ENCODE data around the gene GPR18.

The GPR18 gene, protein sequence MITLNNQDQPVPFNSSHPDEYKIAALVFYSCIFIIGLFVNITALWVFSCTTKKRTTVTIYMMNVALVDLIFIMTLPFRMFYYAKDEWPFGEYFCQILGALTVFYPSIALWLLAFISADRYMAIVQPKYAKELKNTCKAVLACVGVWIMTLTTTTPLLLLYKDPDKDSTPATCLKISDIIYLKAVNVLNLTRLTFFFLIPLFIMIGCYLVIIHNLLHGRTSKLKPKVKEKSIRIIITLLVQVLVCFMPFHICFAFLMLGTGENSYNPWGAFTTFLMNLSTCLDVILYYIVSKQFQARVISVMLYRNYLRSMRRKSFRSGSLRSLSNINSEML

GRCh38 chr13:99258210-99258860 lies at the start of gene GPR18:
Gene GPR18, minus strand, starts transcription at chr13:99258379. Its CDS starts 2,507 bp downstream, at chr13:99255872.
- DNase-seq (ENCODE audit: low read depth) = no peak

- no peak for DNase-seq (ENCODE audit: low read depth)
Measured at GRCh38 chr13:99307648-99308339, 49.6 kb upstream of the GPR18 start.

- no peak for DNase-seq (ENCODE audit: low read depth)
Measured at GRCh38 chr13:99307247-99307646, 49.1 kb upstream of the GPR18 start, which contains the start of gene GPR183. Gene GPR183, minus strand, starts transcription at chr13:99307399. Its CDS starts 11,254 bp downstream, at chr13:99296145.

DNA sequence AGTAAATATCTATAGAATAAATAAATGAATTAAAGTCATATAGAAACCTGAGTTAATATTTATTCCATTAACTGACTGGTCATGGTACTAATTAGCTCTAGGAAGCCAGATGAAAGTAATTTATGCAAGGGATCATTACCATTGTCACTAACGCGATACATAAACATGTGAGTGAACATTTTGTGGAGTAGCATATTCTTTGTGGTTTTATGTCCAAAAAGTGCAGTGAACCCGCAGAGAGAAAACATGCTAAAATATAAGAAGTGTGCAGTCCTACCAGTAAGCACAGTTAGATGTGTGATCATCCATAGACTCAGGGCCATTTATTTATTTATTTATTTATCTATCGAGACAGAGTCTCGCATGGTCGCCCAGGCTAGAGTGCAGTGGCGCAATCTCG lies 47.4 kb upstream of the GPR18 start:
- no peak for DNase-seq (ENCODE audit: low read depth)

- no peak for DNase-seq (ENCODE audit: low read depth)
Measured at GRCh38 chr13:99305158-99305557, 47.0 kb upstream of the GPR18 start.

- DNase-seq (ENCODE audit: low read depth) = no peak
Measured at GRCh38 chr13:99304541-99304940, 46.4 kb upstream of the GPR18 start.

DNA sequence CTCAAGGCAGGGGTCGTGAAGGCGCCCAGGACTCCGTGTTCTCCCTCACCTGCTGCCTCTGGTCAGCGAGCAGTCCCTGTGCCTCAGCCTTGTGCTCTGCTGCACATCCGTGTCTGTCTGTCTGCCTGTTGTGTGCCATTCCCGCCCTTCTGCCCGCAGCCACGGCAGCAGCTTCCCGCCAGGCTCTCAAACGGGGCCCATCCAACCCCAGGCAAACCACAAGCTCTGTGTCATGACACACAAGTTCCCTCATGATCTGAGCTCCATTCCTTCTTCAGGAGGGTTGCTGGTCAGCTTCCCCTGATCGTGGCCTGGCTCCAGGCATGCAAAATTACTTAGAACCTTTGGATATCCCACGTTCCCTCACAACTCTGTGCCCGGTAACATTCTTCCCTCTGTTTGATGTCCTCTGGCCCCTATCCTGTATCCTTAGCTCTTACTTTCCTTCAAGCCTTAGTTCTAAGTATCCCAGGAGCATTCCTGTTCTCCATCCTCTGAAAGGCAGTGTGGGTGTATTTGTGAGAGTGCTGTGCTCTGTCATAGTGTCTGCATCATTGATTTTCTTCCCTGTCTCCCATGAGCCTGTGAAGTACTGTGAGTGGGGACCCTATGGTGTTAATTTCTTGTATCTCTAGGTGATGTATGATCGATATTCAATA lies 45.8 kb upstream of the GPR18 start:
- no peak for DNase-seq (ENCODE audit: low read depth)

DNA sequence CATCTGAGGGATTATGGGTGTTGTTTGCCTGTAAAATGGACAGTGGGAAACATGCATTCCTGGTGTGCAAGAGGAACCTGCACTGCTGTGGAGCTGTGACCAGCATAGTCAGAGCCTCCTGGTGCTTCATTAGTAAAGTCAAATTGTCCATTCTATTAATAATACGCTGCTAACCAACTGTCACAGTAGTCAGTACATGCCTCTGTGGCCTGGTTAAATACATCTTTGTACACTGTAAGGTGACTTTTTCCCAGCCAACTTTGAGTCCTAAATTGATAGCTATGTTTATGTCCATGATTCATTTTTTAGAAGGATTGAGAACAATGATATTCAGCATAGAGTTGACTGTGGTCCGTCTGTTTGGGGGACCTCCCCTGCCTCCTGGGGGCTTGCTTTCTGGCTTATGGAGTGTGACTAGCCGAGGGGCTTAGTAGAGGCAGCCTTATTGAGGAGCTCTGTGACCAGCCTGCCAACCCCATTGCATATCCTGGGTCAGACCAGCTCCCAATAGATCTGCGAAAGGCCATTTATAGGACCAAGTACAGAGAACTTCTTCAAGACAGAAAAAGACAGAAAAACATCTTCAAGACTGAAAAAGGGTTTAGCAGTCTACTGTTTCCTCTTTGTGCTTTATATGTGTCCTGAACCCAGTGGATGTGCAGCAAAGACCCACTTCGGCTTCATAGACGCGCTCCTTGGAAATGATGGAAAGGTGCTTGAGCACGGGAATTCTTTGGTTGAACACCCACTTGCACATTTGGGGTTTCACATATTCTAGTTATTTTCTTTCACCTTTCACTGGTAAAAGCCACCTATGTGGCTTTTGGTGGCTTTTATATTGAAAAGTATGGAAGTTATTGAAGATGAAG lies 44.7 kb upstream of the GPR18 start:
- no peak for DNase-seq (ENCODE audit: low read depth)

- DNase-seq (ENCODE audit: low read depth) = no peak
Measured at GRCh38 chr13:99301913-99302636, 43.9 kb upstream of the GPR18 start.

DNA sequence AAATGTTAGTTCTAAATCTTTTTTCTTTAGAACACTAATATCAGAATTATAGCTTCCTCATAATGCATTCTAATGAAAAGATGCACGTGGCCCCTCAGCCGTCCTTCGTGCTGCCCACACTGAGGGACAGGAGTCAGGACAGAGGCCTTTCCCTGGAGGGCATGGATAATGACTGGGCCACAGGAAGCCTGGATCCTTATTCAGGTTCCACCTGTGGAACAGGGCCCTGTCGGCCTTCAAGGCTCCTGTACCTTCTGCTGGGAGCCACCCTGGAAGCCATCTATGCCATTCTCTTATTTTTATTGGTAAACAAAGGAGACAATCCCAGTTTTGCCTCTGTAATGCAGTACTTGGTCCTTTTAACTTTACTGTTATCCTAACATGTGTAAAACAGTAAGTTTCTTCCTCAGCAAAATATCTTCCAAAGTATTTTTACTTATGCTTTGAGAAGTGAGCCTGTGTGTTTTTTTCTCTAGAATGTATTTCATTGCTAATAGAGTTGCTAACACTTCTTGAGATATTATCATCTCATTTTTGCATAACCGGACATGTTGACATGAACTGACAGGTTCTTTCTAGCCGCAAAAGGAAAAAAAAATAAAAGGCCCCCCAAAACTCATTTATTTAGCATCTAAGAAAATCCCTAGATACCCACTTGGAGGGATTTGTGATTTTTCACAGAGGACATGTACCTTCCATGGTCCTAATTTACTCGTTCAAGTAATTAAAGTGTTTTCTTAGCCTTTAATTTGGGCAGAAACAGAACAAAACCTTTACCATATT lies 43.1 kb upstream of the GPR18 start:
- DNase-seq (ENCODE audit: low read depth) = no peak

DNA sequence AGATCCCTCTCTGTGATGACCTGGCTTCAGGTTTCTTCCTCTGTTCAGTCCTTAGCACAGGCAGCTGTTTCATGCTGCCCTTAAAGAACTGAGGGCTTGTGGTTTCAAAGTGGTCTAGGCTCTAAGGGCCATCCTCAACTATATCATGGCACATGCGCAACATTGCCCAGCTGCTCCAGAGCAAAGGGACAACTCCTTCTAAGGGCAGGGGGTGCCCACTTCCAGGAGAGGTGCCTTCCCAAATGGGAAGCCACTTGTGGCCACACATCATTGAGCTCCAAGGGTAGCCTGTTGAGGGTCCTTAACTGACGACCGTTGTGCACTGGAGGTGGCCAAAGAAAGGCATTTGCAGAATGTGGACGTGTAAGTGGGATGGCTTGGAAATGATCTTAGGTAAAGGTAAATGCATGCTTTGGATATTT lies 41.8 kb upstream of the GPR18 start:
- no peak for DNase-seq (ENCODE audit: low read depth)

GRCh38 chr13:99299256-99299919 lies 41.2 kb upstream of the GPR18 start:
- no peak for DNase-seq (ENCODE audit: low read depth)

- DNase-seq (ENCODE audit: low read depth) = no peak
Measured at GRCh38 chr13:99298056-99298455, 39.9 kb upstream of the GPR18 start.

GRCh38 chr13:99297331-99297730 lies 39.2 kb upstream of the GPR18 start:
- DNase-seq (ENCODE audit: low read depth) = no peak

GRCh38 chr13:99296398-99296797 lies 38.2 kb upstream of the GPR18 start:
- no peak for DNase-seq (ENCODE audit: low read depth)

- DNase-seq (ENCODE audit: low read depth) = no peak
Measured at GRCh38 chr13:99295488-99296252, 37.5 kb upstream of the GPR18 start.

DNA sequence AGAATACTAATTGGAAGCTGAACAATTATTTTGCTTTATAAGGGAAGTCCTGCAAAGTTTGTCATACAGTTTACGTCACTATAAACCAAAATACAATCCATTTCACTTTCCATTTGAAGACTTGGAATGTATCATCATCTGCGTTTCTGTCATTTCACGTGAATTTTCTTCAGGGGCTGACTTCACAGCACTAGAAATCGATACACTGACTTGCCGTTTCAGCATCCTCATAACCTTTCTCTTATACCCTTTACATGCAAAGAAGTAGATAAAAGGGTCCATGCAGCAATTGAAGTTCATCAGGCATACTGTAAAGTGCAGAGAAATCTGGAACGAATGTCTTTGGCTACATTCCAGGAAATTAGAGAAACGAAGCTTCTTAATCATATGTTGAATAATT lies 36.8 kb upstream of the GPR18 start:
- no peak for DNase-seq (ENCODE audit: low read depth)

- DNase-seq (ENCODE audit: low read depth) = no peak
Measured at GRCh38 chr13:99294198-99294597, 36.0 kb upstream of the GPR18 start.

DNA sequence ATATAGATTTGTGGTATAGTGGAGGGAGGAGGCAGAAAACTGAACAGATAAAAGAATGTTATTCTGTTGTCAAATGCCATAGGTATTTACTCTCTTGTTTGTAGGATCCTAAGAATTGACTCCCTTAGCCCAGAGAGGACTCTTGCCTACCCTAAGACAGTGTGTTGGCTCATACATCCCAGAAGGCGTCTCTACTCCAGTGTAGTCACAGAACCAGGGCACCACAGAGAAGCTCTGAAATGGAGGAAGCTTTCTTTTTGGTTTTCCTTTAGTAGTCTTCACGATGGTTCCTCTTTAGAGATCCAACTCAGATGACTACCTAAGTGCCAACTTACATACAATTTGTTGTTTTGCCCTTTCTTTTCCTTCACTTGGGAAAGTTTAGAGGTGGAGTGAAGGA lies 35.0 kb upstream of the GPR18 start:
- no peak for DNase-seq (ENCODE audit: low read depth)

Data from stimulated activated CD8-positive, alpha-beta memory T cell treated with anti-CD3 and anti-CD28 coated beads, Interleukin-15, amount 100 ng/mL, for 1 hour (primary cell).